ENCODE measurements around the gene CCT3. TPM values are rescaled to one million over a fixed set of nuclear protein-coding genes. Genes with fewer than 3 reads are reported as not detected.
"Not testable (repeated sequence)": the region's sequence is repeated elsewhere in the genome, so short reads cannot be mapped to it uniquely, and the experiment has no call there.

Gene CCT3
- total RNA-seq, 1 experiment from 2014 or later, result 325 TPM

DNA sequence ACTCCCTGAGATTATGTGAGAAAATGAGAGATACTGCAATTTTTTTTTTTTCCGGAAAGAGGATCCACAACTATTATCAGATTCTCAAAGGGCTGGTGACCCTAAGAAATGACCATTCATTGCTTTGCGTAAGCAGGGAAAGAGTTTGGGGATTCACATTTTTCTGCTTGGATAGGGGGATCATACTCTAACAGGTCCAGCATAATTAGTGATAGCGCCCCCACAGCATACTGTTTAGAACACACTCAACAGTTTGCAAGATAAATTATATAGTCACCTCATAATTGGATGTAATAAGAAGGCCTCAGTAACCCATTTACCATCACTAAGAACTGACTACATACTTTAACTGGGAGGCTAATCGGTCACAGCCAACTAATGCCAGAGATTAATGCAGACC, 1.9 kb downstream of the CCT3 start:
- Histone ChIP-seq H3K4me1 (ENCODE audit: low read length) (peaks cover 20% of the 10 kb centered on the region), H3K27ac (ENCODE audit: low read length) (no peak overlapping the region), H3K9ac (ENCODE audit: low read length) (peak overlapping the region; percentile 91), H3K4me2 (ENCODE audit: low read depth, low read length, poor library complexity, severe bottlenecking) (peak overlapping the region; percentile 81), H3K36me3 (ENCODE audit: insufficient read depth, low read length) (peaks cover 47% of the 10 kb centered on the region), H3K9me3 (ENCODE audit: low read length) (no peaks in the 10 kb centered on the region), H3K4me3 (ENCODE audit: low read length) (peak overlapping the region; percentile 93), H4K20me1 (ENCODE audit: insufficient read depth, low read depth, low read length) (peaks cover 17% of the 10 kb centered on the region; the same call in 1 of the 2 replicates), H3K79me2 (ENCODE audit: low read length) (peaks cover 50% of the 10 kb centered on the region), H2AFZ (ENCODE audit: low read length) (no peak overlapping the region), H3K27me3 (ENCODE audit: low read length) (no peaks in the 10 kb centered on the region), H3K9me2 (replicated peaks; ENCODE audit: insufficient read depth, low read length) (no peaks in the 10 kb centered on the region)
- peak; percentile 60 for DNase-seq

DNA sequence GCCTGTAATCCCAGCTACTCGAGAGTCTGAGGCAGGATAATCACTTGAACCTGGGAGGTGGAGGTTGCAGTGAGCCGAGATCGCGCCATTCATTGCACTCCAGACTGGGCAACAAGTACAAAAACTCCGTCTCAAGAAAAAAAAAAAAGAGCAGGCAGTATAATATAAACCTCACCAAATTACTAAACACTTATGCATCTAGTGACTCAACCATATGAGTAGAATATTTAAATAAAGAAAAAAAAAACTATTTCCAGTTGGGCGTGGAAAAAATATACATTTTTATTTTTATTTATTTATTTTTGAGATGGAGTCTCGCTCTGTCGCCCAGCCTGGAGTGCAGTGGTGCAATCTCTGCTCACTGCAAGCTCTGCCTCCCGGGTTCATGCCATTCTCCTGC, 14.9 kb downstream of the CCT3 start:
- peaks cover 48% of the 10 kb centered on the region for H3K36me3 ChIP-seq (ENCODE audit: insufficient read depth, low read length)
- not testable (repeated sequence) for H3K4me3 ChIP-seq (ENCODE audit: low read length); H3K4me1 ChIP-seq (ENCODE audit: low read length); H3K27ac ChIP-seq (ENCODE audit: low read length); H3K27me3 ChIP-seq (ENCODE audit: low read length); H4K20me1 ChIP-seq (ENCODE audit: insufficient read depth, low read depth, low read length); H3K9me3 ChIP-seq (ENCODE audit: low read length); H3K79me2 ChIP-seq (ENCODE audit: low read length); H3K4me2 ChIP-seq (ENCODE audit: low read depth, low read length, poor library complexity, severe bottlenecking); H2AFZ ChIP-seq (ENCODE audit: low read length); DNase-seq; H3K9ac ChIP-seq (ENCODE audit: low read length); H3K9me2 ChIP-seq (replicated peaks; ENCODE audit: insufficient read depth, low read length)

DNA sequence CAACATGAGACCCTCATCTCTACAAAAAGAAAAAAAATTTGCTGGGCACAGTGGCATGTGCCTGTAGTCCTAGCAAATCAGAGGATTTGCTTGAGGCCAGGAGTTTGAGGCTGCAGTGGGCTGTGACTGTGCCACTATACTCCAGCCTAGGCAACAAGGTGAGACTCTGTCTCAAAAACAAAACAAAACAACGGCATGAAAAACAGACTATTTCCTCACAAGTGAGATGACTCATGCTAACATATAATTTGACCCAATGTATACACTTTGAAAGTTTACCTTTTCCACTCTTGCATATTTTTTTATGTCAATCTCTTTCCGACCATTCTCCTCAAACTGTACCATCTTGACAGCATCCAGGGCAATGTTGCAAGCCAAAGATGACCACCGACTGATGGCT, 17.5 kb downstream of the CCT3 start:
- H3K4me1 ChIP-seq (ENCODE audit: low read length), result no peaks in the 10 kb centered on the region
- no peaks in the 10 kb centered on the region for H3K9me2 ChIP-seq (replicated peaks; ENCODE audit: insufficient read depth, low read length)
- H3K79me2 ChIP-seq (ENCODE audit: low read length), result no peaks in the 10 kb centered on the region; the same call in 1 of the 2 replicates
- H3K36me3 ChIP-seq (ENCODE audit: insufficient read depth, low read length), result peaks cover 65% of the 10 kb centered on the region
- H3K4me2 ChIP-seq (ENCODE audit: low read depth, low read length, poor library complexity, severe bottlenecking), result no peak overlapping the region
- no peak overlapping the region for H3K4me3 ChIP-seq (ENCODE audit: low read length)
- H3K27ac ChIP-seq (ENCODE audit: low read length), result no peak overlapping the region
- no peak overlapping the region for H3K9ac ChIP-seq (ENCODE audit: low read length)
- H3K27me3 ChIP-seq (ENCODE audit: low read length), result no peaks in the 10 kb centered on the region
- H3K9me3 ChIP-seq (ENCODE audit: low read length), result no peaks in the 10 kb centered on the region
- no peak overlapping the region for H2AFZ ChIP-seq (ENCODE audit: low read length)
- no peak for DNase-seq
- peaks cover 6% of the 10 kb centered on the region; the same call in 1 of the 2 replicates for H4K20me1 ChIP-seq (ENCODE audit: insufficient read depth, low read depth, low read length)

DNA sequence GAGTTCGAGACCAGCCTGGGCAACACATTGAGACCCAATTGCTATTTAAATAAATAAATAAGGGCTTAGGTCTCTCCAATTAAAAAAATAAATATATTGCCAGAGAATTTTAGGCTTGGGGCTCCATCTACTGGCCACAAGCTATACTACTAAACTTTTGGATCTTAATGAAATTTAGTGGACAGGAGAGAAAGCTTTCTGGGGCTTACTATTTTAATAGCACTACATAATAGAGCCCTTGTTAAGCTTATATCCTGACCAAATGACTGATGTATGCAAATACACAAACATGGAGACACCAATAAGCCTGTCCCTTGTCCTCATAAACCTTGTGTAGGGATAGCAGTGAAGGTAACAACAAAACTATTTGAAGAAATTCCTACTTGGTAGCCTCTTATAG, 18.4 kb downstream of the CCT3 start:
- H3K27ac ChIP-seq (ENCODE audit: low read length), result no peak overlapping the region
- H3K4me1 ChIP-seq (ENCODE audit: low read length), result no peaks in the 10 kb centered on the region
- H3K36me3 ChIP-seq (ENCODE audit: insufficient read depth, low read length), result peaks cover 64% of the 10 kb centered on the region

DNA sequence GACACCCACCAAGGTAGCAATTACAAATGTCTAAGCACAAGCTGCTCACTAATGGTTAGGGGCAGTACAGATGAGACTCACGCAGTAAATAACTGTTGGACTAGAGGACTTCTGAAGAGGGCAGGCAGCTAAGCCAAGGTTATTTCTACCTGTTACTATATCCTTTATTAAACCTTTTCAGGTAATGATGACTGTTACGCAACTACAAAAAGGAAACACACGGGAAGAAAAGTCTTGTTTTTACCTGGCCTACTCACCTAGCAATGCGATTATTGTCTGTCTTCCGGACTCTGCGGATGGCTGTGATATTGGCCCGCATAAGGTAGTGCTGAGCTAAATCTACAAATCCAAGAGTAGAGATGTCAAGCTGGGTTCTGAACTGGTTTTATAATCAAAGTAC, 21.2 kb downstream of the CCT3 start:
- Histone ChIP-seq H3K9ac (ENCODE audit: low read length) (no peak overlapping the region), H4K20me1 (ENCODE audit: insufficient read depth, low read depth, low read length) (0 out of 2 replicates have a peak, but pooled peaks cover 6% of the 10 kb centered on the region), H3K9me3 (ENCODE audit: low read length) (no peaks in the 10 kb centered on the region), H3K27ac (ENCODE audit: low read length) (no peak overlapping the region), H3K27me3 (ENCODE audit: low read length) (no peaks in the 10 kb centered on the region), H3K4me3 (ENCODE audit: low read length) (no peak overlapping the region), H3K4me2 (ENCODE audit: low read depth, low read length, poor library complexity, severe bottlenecking) (no peak overlapping the region), H3K36me3 (ENCODE audit: insufficient read depth, low read length) (peaks cover 72% of the 10 kb centered on the region), H3K9me2 (replicated peaks; ENCODE audit: insufficient read depth, low read length) (no peaks in the 10 kb centered on the region), H3K4me1 (ENCODE audit: low read length) (no peaks in the 10 kb centered on the region), H3K79me2 (ENCODE audit: low read length) (no peaks in the 10 kb centered on the region; the same call in 1 of the 2 replicates), H2AFZ (ENCODE audit: low read length) (no peak overlapping the region)
- DNase-seq, result no peak

More for the DNA sequence above, 18.4 kb downstream of the CCT3 start:
- Histone ChIP-seq H3K4me2 (ENCODE audit: low read depth, low read length, poor library complexity, severe bottlenecking) (no peak overlapping the region), H3K9ac (ENCODE audit: low read length) (no peak overlapping the region), H3K79me2 (ENCODE audit: low read length) (no peaks in the 10 kb centered on the region; the same call in 1 of the 2 replicates), H3K9me2 (replicated peaks; ENCODE audit: insufficient read depth, low read length) (no peaks in the 10 kb centered on the region), H3K4me3 (ENCODE audit: low read length) (no peak overlapping the region), H2AFZ (ENCODE audit: low read length) (no peak overlapping the region), H3K27me3 (ENCODE audit: low read length) (no peaks in the 10 kb centered on the region), H3K9me3 (ENCODE audit: low read length) (no peaks in the 10 kb centered on the region), H4K20me1 (ENCODE audit: insufficient read depth, low read depth, low read length) (0 out of 2 replicates have a peak, but pooled peaks cover 6% of the 10 kb centered on the region)
- DNase-seq, result peak; percentile 67

DNA sequence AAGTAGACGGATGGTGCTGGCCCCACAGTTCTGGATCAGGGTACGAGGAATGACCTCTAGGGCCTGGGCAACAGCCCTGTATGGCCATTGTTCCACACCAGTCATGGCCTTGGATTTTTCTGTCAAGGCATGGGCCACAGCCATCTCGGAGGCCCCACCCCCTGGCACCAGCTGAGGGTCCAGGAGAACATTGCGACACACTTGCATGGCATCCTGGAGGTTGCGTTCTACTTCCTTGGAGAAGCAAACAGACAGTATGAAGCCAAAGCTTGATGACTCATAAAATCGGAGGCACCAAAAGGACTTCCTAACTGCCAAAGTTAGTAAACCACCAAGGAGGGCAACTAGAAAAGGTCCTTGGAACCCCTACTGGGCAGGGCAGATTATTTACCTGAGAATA, 27.1 kb downstream of the CCT3 start:
- H3K9me3 ChIP-seq (ENCODE audit: low read length), result no peaks in the 10 kb centered on the region
- no peaks in the 10 kb centered on the region for H3K79me2 ChIP-seq (ENCODE audit: low read length)
- H3K4me1 ChIP-seq (ENCODE audit: low read length), result no peaks in the 10 kb centered on the region
- H3K36me3 ChIP-seq (ENCODE audit: insufficient read depth, low read length), result peaks cover 57% of the 10 kb centered on the region
- no peaks in the 10 kb centered on the region for H3K9me2 ChIP-seq (replicated peaks; ENCODE audit: insufficient read depth, low read length)
- no peak overlapping the region for H2AFZ ChIP-seq (ENCODE audit: low read length)
- no peak overlapping the region for H3K4me3 ChIP-seq (ENCODE audit: low read length)
- H4K20me1 ChIP-seq (ENCODE audit: insufficient read depth, low read depth, low read length), result no peaks in the 10 kb centered on the region
- no peak for DNase-seq
- no peak overlapping the region for H3K27ac ChIP-seq (ENCODE audit: low read length)
- H3K4me2 ChIP-seq (ENCODE audit: low read depth, low read length, poor library complexity, severe bottlenecking), result no peak overlapping the region
- H3K9ac ChIP-seq (ENCODE audit: low read length), result no peak overlapping the region
- no peaks in the 10 kb centered on the region for H3K27me3 ChIP-seq (ENCODE audit: low read length)

DNA sequence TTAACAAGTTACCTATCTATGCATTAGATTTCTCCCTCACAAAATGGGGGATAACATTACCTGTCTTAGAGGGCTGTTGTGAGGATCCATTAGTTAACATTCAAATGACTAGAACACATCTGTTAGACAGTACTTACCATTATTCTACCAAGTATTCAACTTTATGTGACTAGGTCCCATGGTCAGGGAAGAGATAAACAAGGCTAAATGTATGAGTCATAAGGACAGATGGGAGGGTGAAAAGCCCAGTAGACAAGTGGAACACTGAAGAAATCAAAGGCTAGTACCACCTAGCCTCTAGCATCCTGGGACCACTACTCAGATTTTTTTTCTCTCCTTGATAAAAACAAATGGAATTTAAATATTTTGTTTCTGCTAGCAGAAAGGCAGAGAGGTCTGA, 30.0 kb downstream of the CCT3 start:
- Histone ChIP-seq H3K27ac (ENCODE audit: low read length) (no peak overlapping the region), H2AFZ (ENCODE audit: low read length) (no peak overlapping the region), H3K9me2 (replicated peaks; ENCODE audit: insufficient read depth, low read length) (no peaks in the 10 kb centered on the region), H3K4me2 (ENCODE audit: low read depth, low read length, poor library complexity, severe bottlenecking) (no peak overlapping the region), H3K79me2 (ENCODE audit: low read length) (no peaks in the 10 kb centered on the region), H3K27me3 (ENCODE audit: low read length) (no peaks in the 10 kb centered on the region), H3K9ac (ENCODE audit: low read length) (no peak overlapping the region), H3K36me3 (ENCODE audit: insufficient read depth, low read length) (peaks cover 46% of the 10 kb centered on the region), H4K20me1 (ENCODE audit: insufficient read depth, low read depth, low read length) (no peaks in the 10 kb centered on the region), H3K4me3 (ENCODE audit: low read length) (no peak overlapping the region), H3K9me3 (ENCODE audit: low read length) (no peaks in the 10 kb centered on the region), H3K4me1 (ENCODE audit: low read length) (no peaks in the 10 kb centered on the region)
- DNase-seq, result no peak

DNA sequence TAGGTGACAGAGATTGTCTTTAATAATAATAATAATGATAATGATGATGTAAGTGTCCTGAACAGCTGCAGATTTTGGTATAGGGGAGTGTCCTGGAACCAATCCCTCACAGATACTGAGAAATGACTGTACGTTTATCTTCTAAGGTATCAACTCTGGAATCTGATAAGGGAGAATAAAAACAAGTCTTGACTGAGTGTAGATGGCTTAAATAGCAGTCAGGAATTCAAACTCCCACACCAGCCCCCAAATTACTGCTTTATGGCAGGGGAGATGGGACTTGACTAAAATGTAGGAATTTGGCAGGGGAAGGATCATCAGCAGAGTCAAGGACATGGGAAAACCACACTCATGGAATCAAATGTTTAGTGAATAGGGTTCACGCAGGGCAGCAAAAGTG, 32.9 kb downstream of the CCT3 start:
- H3K36me3 ChIP-seq (ENCODE audit: insufficient read depth, low read length), result peaks cover 25% of the 10 kb centered on the region
- no peaks in the 10 kb centered on the region for H3K27me3 ChIP-seq (ENCODE audit: low read length)
- H3K4me3 ChIP-seq (ENCODE audit: low read length), result no peak overlapping the region
- H4K20me1 ChIP-seq (ENCODE audit: insufficient read depth, low read depth, low read length), result peaks cover 4% of the 10 kb centered on the region; the same call in 1 of the 2 replicates
- H3K9me2 ChIP-seq (replicated peaks; ENCODE audit: insufficient read depth, low read length), result no peaks in the 10 kb centered on the region
- no peak overlapping the region for H2AFZ ChIP-seq (ENCODE audit: low read length)
- DNase-seq, result no peak
- H3K9me3 ChIP-seq (ENCODE audit: low read length), result no peaks in the 10 kb centered on the region
- no peaks in the 10 kb centered on the region for H3K4me1 ChIP-seq (ENCODE audit: low read length)
- H3K4me2 ChIP-seq (ENCODE audit: low read depth, low read length, poor library complexity, severe bottlenecking), result no peak overlapping the region
- H3K27ac ChIP-seq (ENCODE audit: low read length), result no peak overlapping the region
- no peaks in the 10 kb centered on the region for H3K79me2 ChIP-seq (ENCODE audit: low read length)
- no peak overlapping the region for H3K9ac ChIP-seq (ENCODE audit: low read length)

DNA sequence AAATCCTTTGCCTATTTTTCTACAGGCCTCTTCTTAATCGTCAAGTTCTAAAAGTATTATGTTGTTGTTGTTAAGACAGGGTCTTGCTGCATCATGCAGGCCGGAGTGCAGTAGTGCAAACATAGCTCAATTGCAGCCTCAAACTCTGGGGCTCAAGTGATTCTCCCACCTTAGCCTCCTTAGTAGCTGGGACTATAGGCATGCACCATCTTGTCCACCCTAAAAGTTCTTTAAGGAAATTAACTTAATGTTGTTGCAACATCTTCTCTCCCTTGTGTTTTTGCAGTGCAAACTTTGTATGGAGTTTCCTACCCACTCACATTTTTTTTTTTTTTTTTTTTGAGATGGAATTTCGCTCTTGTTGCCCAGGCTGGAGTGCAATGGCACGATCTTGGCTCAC, 34.9 kb downstream of the CCT3 start:
- no peak overlapping the region for H3K27ac ChIP-seq (ENCODE audit: low read length)
- H3K9me3 ChIP-seq (ENCODE audit: low read length), result no peaks in the 10 kb centered on the region
- no peaks in the 10 kb centered on the region for H3K4me1 ChIP-seq (ENCODE audit: low read length)
- H3K4me3 ChIP-seq (ENCODE audit: low read length), result no peak overlapping the region
- peak; percentile 41 for DNase-seq
- H4K20me1 ChIP-seq (ENCODE audit: insufficient read depth, low read depth, low read length), result peaks cover 4% of the 10 kb centered on the region; the same call in 1 of the 2 replicates
- no peak overlapping the region for H3K9ac ChIP-seq (ENCODE audit: low read length)
- H3K79me2 ChIP-seq (ENCODE audit: low read length), result no peaks in the 10 kb centered on the region
- no peaks in the 10 kb centered on the region for H3K9me2 ChIP-seq (replicated peaks; ENCODE audit: insufficient read depth, low read length)
- no peak overlapping the region for H2AFZ ChIP-seq (ENCODE audit: low read length)
- peaks cover 14% of the 10 kb centered on the region for H3K36me3 ChIP-seq (ENCODE audit: insufficient read depth, low read length)
- H3K27me3 ChIP-seq (ENCODE audit: low read length), result no peaks in the 10 kb centered on the region
- H3K4me2 ChIP-seq (ENCODE audit: low read depth, low read length, poor library complexity, severe bottlenecking), result no peak overlapping the region

Data from Karpas-422 (cell line).